Measurements from ENCODE around the gene DUSP16.
A peak's percentile ranks its signal among the peaks of the same experiment; 100 is the strongest.

The DUSP16 gene

GRCh38 chr12:12465522-12465921 lies 97.1 kb downstream of the DUSP16 start:
- DNase-seq: no peak

DNA sequence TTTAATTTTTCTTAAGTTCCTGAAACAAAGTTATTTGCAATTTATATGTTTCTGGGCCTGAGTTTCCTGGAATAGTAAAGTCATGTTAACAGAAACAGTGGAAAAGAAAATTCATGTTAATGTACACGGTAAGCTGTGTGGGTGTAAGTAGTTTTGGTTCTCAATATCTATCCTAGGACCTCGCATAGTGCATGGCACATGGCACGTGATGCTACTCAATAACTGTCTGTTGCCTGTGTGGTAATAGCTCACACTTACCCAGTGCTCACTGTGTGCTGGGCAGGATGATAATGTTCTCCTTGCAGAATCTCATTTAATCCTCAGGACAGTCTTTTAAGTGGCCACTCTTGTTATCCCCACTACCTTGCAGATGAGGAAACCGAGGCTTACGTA lies 100.7 kb downstream of the DUSP16 start:
- DNase-seq: peak; percentile 67

DNA sequence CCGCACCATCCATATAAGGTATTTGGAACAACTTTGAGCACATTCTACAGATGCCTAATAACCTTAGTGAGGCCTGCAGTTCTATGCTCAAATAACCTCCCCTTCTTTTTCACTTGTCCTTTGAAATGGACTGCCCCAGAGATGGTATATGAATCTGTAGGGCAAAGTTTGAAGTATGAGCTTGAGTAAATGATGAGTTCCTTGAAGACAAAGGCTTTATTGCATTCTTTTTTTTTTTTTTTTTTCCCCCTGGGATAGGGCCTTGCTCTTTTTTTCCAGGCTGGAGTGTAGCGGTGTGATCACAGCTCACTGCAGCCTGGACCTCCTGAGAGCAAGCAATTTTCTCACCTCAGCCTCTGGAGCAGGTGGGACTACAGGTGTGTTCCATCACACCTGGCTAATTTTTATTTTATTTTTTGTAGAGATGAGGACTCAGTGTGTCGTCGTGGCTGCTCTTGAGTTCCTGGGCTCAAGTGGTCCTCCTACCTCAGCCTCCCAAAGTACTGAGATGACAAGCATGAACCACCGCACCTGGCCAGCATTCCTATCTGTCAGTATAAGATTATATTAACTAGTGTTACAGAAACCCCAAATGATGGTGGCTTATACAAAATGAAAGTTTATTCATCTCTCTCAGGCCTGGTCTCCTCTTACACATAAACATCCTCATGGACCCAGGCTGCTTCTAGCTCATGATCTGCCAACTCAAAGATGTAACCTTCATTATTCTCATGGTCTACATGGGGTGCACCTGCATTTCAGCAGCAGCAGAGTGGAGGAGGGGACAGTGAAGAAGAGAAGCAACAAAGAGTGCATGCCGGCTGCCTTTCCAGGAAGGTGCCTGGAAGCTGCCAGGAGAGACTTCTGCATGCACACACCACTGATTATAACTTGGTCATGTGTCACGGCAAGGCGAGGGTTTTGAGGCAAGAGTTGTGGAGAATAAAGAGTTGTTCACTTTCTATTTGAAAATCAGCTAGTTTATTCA lies 101.4 kb downstream of the DUSP16 start:
- peak; percentile 65 for DNase-seq

DNA sequence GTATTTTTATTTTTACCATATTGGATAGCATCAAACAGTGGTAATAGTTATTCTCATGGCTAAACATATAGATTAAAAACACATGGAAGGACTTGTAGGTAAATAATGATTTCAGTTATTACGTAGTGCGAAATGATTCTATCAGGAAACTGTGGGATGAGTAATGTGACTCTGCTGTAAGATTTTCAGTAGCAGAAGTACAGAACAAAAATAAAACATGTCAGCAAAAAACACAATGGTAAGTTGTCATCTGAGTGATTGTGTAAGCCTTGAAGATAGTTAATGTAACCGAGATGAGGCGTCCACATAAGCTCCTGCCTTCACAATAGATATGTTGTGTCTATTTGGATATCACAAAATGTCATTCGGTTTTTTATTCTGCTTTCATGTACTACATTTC lies 106.0 kb downstream of the DUSP16 start:
- no peak for DNase-seq

- no peak for DNase-seq
These were observed 108.3 kb downstream of the DUSP16 start for GRCh38 chr12:12454315-12454714.

DNA sequence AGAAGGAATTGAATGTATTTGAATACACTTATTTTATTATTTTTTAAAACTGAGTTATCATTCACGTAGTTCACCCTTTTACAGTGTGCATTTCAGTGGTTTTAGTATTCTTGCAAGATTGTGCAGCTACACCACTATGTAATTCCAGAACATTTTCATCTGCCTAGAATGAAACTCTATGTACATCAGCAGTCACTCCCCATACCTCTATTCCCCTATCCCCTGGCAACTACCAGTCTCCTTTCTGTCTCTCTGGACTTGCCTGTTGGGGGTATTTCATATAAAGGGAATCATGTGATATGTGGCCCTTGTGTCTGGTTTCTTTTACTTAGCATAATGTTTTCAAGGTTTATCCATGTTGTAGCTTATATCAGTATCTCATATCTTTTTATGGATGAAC lies 109.0 kb downstream of the DUSP16 start:
- no peak for DNase-seq

DNA sequence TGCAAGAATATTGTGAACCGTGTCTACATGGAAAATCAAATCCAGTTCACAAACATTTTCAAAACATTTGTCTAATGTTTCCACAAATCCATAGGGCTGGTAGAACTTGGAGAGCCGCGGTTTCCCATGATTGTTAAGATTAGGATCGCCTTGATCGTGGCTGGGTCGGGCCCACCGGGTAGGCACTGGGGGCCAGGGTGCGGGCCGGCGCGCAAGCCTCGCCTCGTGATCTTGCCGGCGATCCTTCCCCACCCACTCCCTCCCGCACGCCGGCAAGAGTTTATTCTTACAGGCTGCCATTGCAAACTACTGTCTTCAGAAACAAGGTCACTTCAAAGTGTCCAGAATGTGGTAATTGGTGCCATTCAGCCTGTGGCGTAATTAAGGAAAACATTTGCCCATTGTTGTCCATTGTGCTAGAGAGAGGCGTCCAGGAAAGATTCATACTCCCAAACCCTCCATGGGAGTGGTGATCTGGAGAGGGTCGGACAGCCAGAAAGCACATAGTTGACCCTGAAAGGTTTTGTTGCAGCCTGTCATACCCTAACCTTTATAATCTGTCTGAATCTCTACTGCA lies 110.2 kb downstream of the DUSP16 start:
- DNase-seq: no peak

DNA sequence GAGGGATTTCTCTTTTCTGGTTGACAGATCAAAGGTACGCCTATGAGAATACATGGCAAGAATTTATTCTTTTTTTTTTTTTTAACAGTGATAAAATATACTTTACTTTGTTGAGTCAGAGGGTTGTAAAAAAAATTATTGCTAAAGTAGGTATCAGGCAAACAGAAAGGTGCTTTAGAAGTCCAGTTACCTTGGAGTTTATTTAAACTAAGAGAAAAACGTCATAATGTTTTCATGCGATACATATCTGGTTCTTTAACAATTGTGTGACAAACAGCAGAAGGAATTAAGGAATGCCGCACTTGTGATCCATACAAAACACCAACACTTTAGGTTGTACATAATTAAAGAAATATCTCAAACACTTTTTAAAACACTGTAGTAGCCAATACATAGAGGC lies 111.6 kb downstream of the DUSP16 start:
- no peak for DNase-seq

GRCh38 chr12:12450043-12450471 lies 112.6 kb downstream of the DUSP16 start:
- no peak for DNase-seq

- no peak for DNase-seq
These were observed 113.1 kb downstream of the DUSP16 start for GRCh38 chr12:12449533-12450025.

GRCh38 chr12:12447837-12448236 lies 114.8 kb downstream of the DUSP16 start:
- DNase-seq: no peak

DNA sequence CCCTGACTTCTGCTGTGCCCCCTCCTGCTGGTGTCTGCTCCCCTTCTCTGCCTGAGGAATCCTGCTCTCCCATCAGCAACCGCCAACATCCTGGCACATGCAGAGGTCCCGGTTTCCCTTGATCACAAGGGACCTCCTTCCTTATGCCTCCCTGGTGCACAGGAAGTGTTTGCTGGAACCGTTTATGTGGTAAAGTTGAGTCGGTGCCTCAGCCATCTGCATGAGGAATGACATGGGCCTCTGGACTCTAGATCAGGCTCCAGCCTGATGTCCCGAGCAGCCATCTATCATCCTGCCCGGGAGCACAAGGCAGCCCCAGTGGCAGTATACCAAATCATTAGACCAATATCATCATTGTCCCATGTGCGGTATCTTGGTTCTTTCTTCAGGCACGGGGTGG lies 115.4 kb downstream of the DUSP16 start:
- no peak for DNase-seq

DNA sequence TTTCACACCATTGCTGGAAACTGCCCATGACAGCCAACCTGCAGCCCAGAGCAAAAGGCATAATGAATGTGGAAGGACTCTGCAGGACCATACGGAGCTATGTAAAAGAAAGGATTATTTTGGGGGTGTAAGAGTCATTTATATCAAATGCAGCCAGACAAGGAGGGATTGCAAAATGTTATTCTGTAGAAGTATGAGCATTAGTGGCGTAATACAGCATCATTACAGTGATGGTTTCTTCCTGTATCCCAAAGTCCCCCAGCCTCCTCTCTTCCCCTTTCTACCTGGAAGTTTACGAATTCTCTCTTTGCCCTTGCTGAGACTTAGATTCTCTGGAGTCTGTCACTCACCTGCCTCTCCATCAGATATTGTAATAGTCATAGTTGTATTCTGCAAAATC lies 115.9 kb downstream of the DUSP16 start:
- no peak for DNase-seq

DNA sequence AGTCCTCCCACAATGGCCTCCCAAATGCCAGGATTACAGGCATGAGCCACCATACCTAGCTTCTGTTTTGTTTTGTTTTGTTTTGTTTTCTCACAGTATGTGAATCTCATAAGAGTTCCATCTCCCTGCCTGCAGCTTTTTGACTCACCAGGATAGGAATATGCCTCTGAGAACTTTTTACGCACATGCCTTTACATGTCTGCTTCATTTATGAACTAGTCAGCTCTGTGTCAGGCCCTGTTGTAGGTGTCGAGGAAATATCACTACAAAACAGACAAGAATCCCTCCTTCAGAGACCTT lies 116.8 kb downstream of the DUSP16 start:
- DNase-seq: no peak

GRCh38 chr12:12445165-12445881 lies 117.3 kb downstream of the DUSP16 start:
- no peak for DNase-seq

DNA sequence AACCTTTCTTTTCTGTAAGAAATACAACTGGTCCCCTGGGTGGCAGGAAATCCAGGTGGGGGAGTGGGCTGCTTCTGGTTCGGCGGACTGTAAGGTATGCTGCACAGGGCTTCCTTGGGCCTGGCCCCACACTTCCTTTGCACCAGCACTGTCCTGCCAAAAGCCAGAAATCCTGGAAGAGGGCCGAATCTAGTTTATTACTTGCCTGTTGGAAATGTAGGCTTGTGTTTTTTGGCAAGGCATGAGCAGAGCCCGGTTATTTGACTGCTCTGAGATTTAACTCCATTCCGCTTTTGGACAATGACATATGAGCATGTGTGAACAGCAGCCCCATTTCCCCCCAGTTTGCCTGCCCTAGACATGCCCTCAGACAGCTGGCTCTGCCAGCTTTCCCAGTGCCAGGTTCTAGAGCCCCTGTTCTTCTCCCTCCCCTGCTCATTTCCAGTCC lies 119.2 kb downstream of the DUSP16 start:
- no peak for DNase-seq

DNA sequence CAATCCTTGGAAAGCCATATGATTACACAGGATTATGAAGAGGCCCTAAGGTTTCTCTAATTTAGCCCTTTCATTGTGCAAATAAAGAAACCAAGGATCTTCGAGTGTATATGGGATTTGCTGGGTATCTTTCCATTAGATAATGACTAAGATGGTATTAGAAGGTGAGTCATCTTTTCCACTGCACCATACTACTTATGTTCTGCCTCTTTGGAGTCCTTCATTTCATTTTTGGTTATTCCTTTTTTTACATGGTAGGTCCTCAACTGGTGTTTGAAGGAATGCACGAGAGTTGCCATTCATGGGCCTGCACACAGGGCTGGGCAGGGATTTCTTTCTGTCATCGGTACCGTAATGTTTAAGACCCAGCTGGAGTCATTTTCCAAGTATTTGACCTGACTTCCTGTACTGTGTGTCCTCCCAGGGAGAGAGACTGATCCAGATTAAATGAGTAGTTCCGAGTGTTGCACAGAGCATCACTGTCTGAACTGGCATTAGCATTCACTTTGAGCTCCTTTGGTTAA lies 120.1 kb downstream of the DUSP16 start:
- no peak for DNase-seq

DNA sequence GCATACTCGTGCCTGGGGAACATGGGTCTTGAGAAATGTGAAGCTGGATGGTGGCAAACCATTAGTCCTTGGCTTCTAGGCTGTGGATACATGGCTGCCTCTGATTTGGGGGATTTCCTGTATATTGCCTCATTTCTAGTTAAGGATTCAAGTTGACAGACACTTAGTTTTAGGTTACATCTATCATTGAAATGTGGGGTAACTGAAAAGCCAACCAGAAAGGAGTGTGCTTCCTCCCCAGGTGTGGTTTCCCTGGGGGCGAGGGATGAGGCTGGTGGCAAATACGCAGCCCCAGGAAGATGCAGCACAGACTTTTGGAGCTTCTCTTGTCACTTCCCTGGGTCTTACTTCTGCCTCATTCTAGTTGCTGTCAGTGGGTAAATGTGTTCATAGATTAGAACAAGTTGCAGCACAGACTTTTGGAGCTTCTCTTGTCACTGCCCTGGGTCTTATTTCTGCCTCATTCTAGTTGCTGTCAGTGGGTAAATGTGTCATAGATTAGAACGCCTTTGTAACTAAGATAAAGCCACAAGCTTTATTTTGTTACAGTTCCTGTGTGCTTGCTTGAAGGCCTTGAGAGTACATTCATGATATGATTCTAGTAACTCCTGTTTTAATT lies 120.7 kb downstream of the DUSP16 start:
- DNase-seq: peak; percentile 44

GRCh38 chr12:12441429-12441807 lies 121.2 kb downstream of the DUSP16 start:
- DNase-seq: no peak

DNA sequence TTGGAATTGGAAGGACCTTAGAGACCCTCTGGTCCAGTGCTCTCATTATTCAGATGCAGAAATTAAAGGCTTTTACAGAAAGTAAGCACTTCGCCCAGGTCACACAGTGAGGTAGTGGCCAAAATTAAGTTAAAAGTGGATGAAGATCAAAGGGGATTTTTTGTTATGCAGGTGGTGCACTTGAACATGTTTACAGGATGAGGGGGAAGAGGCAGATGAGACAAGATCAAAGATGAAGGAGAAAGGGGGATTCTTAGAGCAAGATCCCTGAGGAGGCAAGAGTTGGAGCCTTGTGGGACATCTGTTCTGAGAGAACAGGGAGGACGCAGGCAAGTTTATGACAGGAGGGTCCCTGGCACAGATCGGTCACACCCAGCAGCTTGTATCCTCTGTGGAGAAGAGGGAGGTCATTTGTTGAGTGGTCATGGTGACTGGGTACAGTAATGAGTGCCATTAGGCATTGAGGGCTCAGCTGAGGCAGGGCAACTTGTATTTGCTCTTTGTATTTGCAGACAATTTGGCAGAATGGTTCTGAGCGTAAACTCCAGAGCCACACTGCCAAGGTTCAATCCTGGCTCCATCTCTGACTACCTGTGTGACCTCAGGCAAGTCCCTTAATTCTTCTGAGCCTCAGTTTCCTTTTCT lies 121.8 kb downstream of the DUSP16 start:
- DNase-seq: no peak

- DNase-seq: peak; percentile 87
These were observed 123.0 kb downstream of the DUSP16 start for GRCh38 chr12:12439636-12440035.

- DNase-seq: no peak
These were observed 125.8 kb downstream of the DUSP16 start for GRCh38 chr12:12436831-12437345.

All from stimulated activated CD4-positive, alpha-beta T cell treated with anti-CD3 and anti-CD28 coated beads, Interleukin-1b, Interleukin-23, amount 100 ng/mL, for 48 hours (primary cell).